Measurements from ENCODE around the gene B4GALT3. TPM values are rescaled to one million over a fixed set of nuclear protein-coding genes. Genes with fewer than 3 reads are reported as not detected.

Gene B4GALT3
- total RNA-seq, 2 donors from 2014 or later, result 36.4 to 145 TPM

GRCh38 chr1:161139766-161140165 lies 37.5 kb downstream of the B4GALT3 start:
- Histone ChIP-seq H3K27me3 (replicated peaks; ENCODE audit: insufficient read depth) (no peaks in the 10 kb centered on the region), H3K27ac (no peak overlapping the region), H3K4me3 (no peak overlapping the region), H3K4me1 (ENCODE audit: control insufficient read depth in 1 of 2, low read depth in 2 of 2) (no peaks in the 10 kb centered on the region), H3K9me3 (no peaks in the 10 kb centered on the region), H3K36me3 (no peaks in the 10 kb centered on the region)
- ATAC-seq (ENCODE audit: insufficient number of reproducible peaks, low FRiP score, low read depth) (no peak), DNase-seq (ENCODE audit: low spot score) (no peak)
- TF ChIP-seq CTCF (IDR thresholded peaks at IDR 0.05), result peak; percentile 27

- Histone ChIP-seq H3K27me3 (replicated peaks; ENCODE audit: insufficient read depth) (no peaks in the 10 kb centered on the region), H3K27ac (no peak overlapping the region), H3K36me3 (no peaks in the 10 kb centered on the region), H3K4me3 (no peak overlapping the region), H3K4me1 (ENCODE audit: control insufficient read depth in 1 of 2, low read depth in 2 of 2) (peaks cover 5 to 10% of the 10 kb centered on the region in 2 donors), H3K9me3 (no peaks in the 10 kb centered on the region)
- TF ChIP-seq CTCF (IDR thresholded peaks at IDR 0.05), result no peak
- ATAC-seq (ENCODE audit: insufficient number of reproducible peaks, low FRiP score, low read depth), result no peak
- DNase-seq (ENCODE audit: low spot score), result no peak
These were observed 38.9 kb downstream of the B4GALT3 start for GRCh38 chr1:161138431-161138830.

- no peak overlapping the region for H3K4me3 ChIP-seq
- H3K9me3 ChIP-seq, result no peaks in the 10 kb centered on the region
- no peaks in the 10 kb centered on the region for H3K36me3 ChIP-seq
- TF ChIP-seq CTCF (IDR thresholded peaks at IDR 0.05), result no peak
- no peak overlapping the region for H3K27ac ChIP-seq
- ATAC-seq (ENCODE audit: insufficient number of reproducible peaks, low FRiP score, low read depth) (no peak), DNase-seq (ENCODE audit: low spot score) (no peak)
- H3K27me3 ChIP-seq (replicated peaks; ENCODE audit: insufficient read depth), result no peaks in the 10 kb centered on the region
- peaks cover 5 to 11% of the 10 kb centered on the region in 2 donors for H3K4me1 ChIP-seq (ENCODE audit: control insufficient read depth in 1 of 2, low read depth in 2 of 2)
These were observed 39.4 kb downstream of the B4GALT3 start for GRCh38 chr1:161137881-161138280.

- peak overlapping the region; percentile 96 to 98 for H3K27ac ChIP-seq
- H3K9me3 ChIP-seq, result no peaks in the 10 kb centered on the region
- peaks cover 15 to 40% of the 10 kb centered on the region in 2 donors for H3K4me1 ChIP-seq (ENCODE audit: control insufficient read depth in 1 of 2, low read depth in 2 of 2)
- peak overlapping the region; percentile 81 for H3K4me3 ChIP-seq
- H3K36me3 ChIP-seq, result peaks cover 7% of the 10 kb centered on the region
- TF ChIP-seq CTCF (IDR thresholded peaks at IDR 0.05), result no peak
- ATAC-seq (ENCODE audit: insufficient number of reproducible peaks, low FRiP score, low read depth) (no peak), DNase-seq (ENCODE audit: low spot score) (no peak)
- H3K27me3 ChIP-seq (replicated peaks; ENCODE audit: insufficient read depth), result no peaks in the 10 kb centered on the region
These were observed 44.0 kb downstream of the B4GALT3 start for GRCh38 chr1:161133220-161133740.

- H3K9me3 ChIP-seq, result no peaks in the 10 kb centered on the region
- H3K4me1 ChIP-seq (ENCODE audit: control insufficient read depth in 1 of 2, low read depth in 2 of 2), result peaks cover 15 to 47% of the 10 kb centered on the region in 2 donors
- peaks cover 11% of the 10 kb centered on the region for H3K36me3 ChIP-seq
- DNase-seq (ENCODE audit: low spot score) (peak; percentile 91), ATAC-seq (ENCODE audit: insufficient number of reproducible peaks, low FRiP score, low read depth) (peak; percentile 93)
- no peak for TF ChIP-seq CTCF (IDR thresholded peaks at IDR 0.05)
- peak within 1 kb of the TSS; percentile 81 for H3K4me3 ChIP-seq
- no peaks in the 10 kb centered on the region for H3K27me3 ChIP-seq (replicated peaks; ENCODE audit: insufficient read depth)
- peak within 1 kb of the TSS; percentile 96 to 98 for H3K27ac ChIP-seq
These were observed 44.7 kb downstream of the B4GALT3 start, which contains the start of gene DEDD for GRCh38 chr1:161132410-161133219. Gene DEDD (minus strand): TSS chr1:161132667. CDS start chr1:161124462, 8,205 bp downstream.
